SK-N-SH treated with all-trans-retinoic acid at 6 μM for 48 hours (cell line): ENCODE results near the gene AGBL5.

ENCODE experiments used
- ATAC-seq: fragments of 200-7000 bp; cut with Tn5 transposase; 3 replicates; pipeline ENCODE4 v1.9.1; 2020; ENCODE audit warnings: mild to moderate bottlenecking, moderate library complexity
- ARNTL ChIP-seq: fragments of 450-650 bp; formaldehyde crosslinking; IDR thresholded peaks from 2 replicates; pipeline ENCODE4 v1.5.0; 2020; ENCODE audit warnings: low read depth, mild to moderate bottlenecking, moderate library complexity, borderline replicate concordance
- BACH2 ChIP-seq: fragments of 250-450 bp; sonication (Bioruptor Pico); IDR thresholded peaks from 2 replicates; pipeline ENCODE4 v1.9.0; 2021; ENCODE audit warnings: mild to moderate bottlenecking, borderline replicate concordance
- CREB5 ChIP-seq: fragments of 250-450 bp; sonication (Bioruptor Pico); IDR thresholded peaks from 2 replicates; pipeline ENCODE4 v1.5.1; 2020; ENCODE audit warnings: low read depth, mild to moderate bottlenecking, moderate library complexity
- CSDC2 ChIP-seq: fragments of 250-450 bp; sonication (Bioruptor Pico); IDR thresholded peaks from 2 replicates; pipeline ENCODE4 v1.5.0; 2020; ENCODE audit warnings: mild to moderate bottlenecking, moderate library complexity
- ESRRG ChIP-seq: fragments of 250-450 bp; sonication (Bioruptor Pico); IDR thresholded peaks from 2 replicates; pipeline ENCODE4 v1.6.1; 2021; ENCODE audit warnings: mild to moderate bottlenecking
- GLIS3 ChIP-seq: fragments of 250-450 bp; sonication (Bioruptor Pico); IDR thresholded peaks from 2 replicates; pipeline ENCODE4 v1.5.0; 2020; ENCODE audit warnings: mild to moderate bottlenecking, moderate library complexity
- ISL1 ChIP-seq: fragments of 250-450 bp; sonication (Bioruptor Pico); IDR thresholded peaks from 2 replicates; pipeline ENCODE4 v2.1.2; 2022; ENCODE audit warnings: mild to moderate bottlenecking, moderate library complexity
- OSR1 ChIP-seq: fragments of 250-450 bp; sonication (Bioruptor Pico); IDR thresholded peaks from 2 replicates; pipeline ENCODE4 v1.8.0; 2022; ENCODE audit warnings: moderate library complexity, mild to moderate bottlenecking, inconsistent platforms
- POU6F1 ChIP-seq: fragments of 250-450 bp; sonication (Bioruptor Pico); IDR thresholded peaks from 2 replicates; pipeline ENCODE4 v1.8.0; 2021; ENCODE audit warnings: low read depth, mild to moderate bottlenecking, moderate library complexity, borderline replicate concordance
- PPARA ChIP-seq: fragments of 250-450 bp; sonication (Bioruptor Pico); IDR thresholded peaks from 2 replicates; pipeline ENCODE4 v1.5.0; 2020; ENCODE audit warnings: mild to moderate bottlenecking, borderline replicate concordance
- RARB ChIP-seq: fragments of 250-450 bp; sonication (Bioruptor Pico); IDR thresholded peaks from 2 replicates; pipeline ENCODE4 v1.8.0; 2021; ENCODE audit warnings: mild to moderate bottlenecking, moderate library complexity
- TCF4 ChIP-seq: fragments of 250-450 bp; sonication (Bioruptor Pico); IDR thresholded peaks from 2 replicates; pipeline ENCODE4 v1.8.0; 2021; ENCODE audit warnings: mild to moderate bottlenecking, moderate library complexity, borderline replicate concordance
- TOX ChIP-seq: fragments of 250-450 bp; sonication (Bioruptor Pico); IDR thresholded peaks from 2 replicates; pipeline ENCODE4 v1.8.0; 2021; ENCODE audit warnings: mild to moderate bottlenecking, moderate library complexity, borderline replicate concordance
- ZC3H10 ChIP-seq: fragments of 250-450 bp; sonication (Bioruptor Pico); IDR thresholded peaks from 2 replicates; pipeline ENCODE4 v1.5.1; 2021; ENCODE audit warnings: mild to moderate bottlenecking, moderate library complexity
- ZFP3 ChIP-seq: fragments of 250-450 bp; sonication (Bioruptor Pico); IDR thresholded peaks from 2 replicates; pipeline ENCODE4 v1.5.0; 2020; ENCODE audit warnings: mild to moderate bottlenecking, moderate library complexity
- ZFP30 ChIP-seq: fragments of 450-650 bp; formaldehyde crosslinking; IDR thresholded peaks from 2 replicates; pipeline ENCODE4 v1.5.0; 2022; ENCODE audit warnings: mild to moderate bottlenecking, moderate library complexity
- ZNF70 ChIP-seq: fragments of 450-650 bp; formaldehyde crosslinking; IDR thresholded peaks from 2 replicates; pipeline ENCODE4 v1.5.0; 2020; ENCODE audit warnings: mild to moderate bottlenecking, moderate library complexity
- ZNF8 ChIP-seq: fragments of 450-650 bp; formaldehyde crosslinking; IDR thresholded peaks from 2 replicates; pipeline ENCODE4 v1.5.0; 2020; ENCODE audit warnings: mild to moderate bottlenecking, moderate library complexity
- TF ChIP-seq, protein P1 (sequence below): fragments of 250-450 bp; sonication (Bioruptor Pico); IDR thresholded peaks from 2 replicates; pipeline ENCODE4 v1.5.1; 2021; ENCODE audit warnings: mild to moderate bottlenecking, moderate library complexity
- TF ChIP-seq, protein P2 (sequence below): fragments of 250-450 bp; sonication (Bioruptor Pico); IDR thresholded peaks from 2 replicates; pipeline ENCODE4 v1.8.0; 2020; ENCODE audit warnings: mild to moderate bottlenecking, moderate library complexity, borderline replicate concordance

The AGBL5 gene

GRCh38 chr2:27009083-27009482, 42.4 kb upstream of the AGBL5 start (continued):
- TF ChIP-seq, protein P1, sequence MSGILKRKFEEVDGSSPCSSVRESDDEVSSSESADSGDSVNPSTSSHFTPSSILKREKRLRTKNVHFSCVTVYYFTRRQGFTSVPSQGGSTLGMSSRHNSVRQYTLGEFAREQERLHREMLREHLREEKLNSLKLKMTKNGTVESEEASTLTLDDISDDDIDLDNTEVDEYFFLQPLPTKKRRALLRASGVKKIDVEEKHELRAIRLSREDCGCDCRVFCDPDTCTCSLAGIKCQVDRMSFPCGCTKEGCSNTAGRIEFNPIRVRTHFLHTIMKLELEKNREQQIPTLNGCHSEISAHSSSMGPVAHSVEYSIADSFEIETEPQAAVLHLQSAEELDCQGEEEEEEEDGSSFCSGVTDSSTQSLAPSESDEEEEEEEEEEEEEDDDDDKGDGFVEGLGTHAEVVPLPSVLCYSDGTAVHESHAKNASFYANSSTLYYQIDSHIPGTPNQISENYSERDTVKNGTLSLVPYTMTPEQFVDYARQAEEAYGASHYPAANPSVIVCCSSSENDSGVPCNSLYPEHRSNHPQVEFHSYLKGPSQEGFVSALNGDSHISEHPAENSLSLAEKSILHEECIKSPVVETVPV (CRISPR knock-in tag) = no peak
- no peak for TF ChIP-seq ZNF70 (CRISPR knock-in tag)
- no peak for TF ChIP-seq ZC3H10 (CRISPR knock-in tag)
- TF ChIP-seq, all 23 proteins: peak for 0

DNA sequence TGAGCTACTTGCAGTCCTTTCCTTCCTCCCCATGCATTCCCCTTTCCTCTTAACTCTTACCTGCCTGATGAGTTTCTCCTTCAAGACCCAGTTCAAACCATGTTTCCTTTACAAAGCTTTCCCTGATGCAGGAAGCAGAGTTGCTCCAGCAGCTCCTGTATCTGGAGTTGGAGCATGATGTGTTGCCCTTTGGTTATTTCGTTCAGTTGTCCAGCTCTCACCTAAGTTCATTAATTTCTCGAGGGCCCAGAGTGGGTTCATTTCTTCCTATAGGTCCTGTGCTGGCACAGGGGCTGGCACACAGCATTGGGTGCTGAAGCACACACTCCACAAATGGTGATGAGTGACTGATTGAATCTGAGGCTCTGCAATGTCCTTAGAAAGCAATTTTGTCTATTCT, 41.8 kb upstream of the AGBL5 start:
- no peak for TF ChIP-seq ISL1
- no peak for TF ChIP-seq CREB5 (CRISPR knock-in tag)
- no peak for TF ChIP-seq TCF4 (CRISPR knock-in tag)
- TF ChIP-seq, protein P2, sequence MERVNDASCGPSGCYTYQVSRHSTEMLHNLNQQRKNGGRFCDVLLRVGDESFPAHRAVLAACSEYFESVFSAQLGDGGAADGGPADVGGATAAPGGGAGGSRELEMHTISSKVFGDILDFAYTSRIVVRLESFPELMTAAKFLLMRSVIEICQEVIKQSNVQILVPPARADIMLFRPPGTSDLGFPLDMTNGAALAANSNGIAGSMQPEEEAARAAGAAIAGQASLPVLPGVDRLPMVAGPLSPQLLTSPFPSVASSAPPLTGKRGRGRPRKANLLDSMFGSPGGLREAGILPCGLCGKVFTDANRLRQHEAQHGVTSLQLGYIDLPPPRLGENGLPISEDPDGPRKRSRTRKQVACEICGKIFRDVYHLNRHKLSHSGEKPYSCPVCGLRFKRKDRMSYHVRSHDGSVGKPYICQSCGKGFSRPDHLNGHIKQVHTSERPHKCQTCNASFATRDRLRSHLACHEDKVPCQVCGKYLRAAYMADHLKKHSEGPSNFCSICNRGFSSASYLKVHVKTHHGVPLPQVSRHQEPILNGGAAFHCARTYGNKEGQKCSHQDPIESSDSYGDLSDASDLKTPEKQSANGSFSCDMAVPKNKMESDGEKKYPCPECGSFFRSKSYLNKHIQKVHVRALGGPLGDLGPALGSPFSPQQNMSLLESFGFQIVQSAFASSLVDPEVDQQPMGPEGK = no peak
- TF ChIP-seq, all 23 proteins: peak for 0
- ATAC-seq = no peak

GRCh38 chr2:27010139-27010538, 41.3 kb upstream of the AGBL5 start:
- TF ChIP-seq TCF4 (CRISPR knock-in tag) = no peak
- TF ChIP-seq, protein P2 = no peak
- TF ChIP-seq PPARA (CRISPR knock-in tag) = no peak
- no peak for TF ChIP-seq GLIS3
- TF ChIP-seq RARB (CRISPR knock-in tag) = no peak
- no peak for TF ChIP-seq ZC3H10 (CRISPR knock-in tag)
- no peak for TF ChIP-seq ESRRG (CRISPR knock-in tag)
- TF ChIP-seq TOX (CRISPR knock-in tag) = no peak
- TF ChIP-seq CSDC2 (CRISPR knock-in tag) = no peak
- no peak for TF ChIP-seq ZNF70 (CRISPR knock-in tag)
- TF ChIP-seq ZNF8 (CRISPR knock-in tag) = no peak
- no peak for ATAC-seq

GRCh38 chr2:27013738-27014137, 37.7 kb upstream of the AGBL5 start:
- TF ChIP-seq ZFP3 (CRISPR knock-in tag) (no peak), ZNF70 (CRISPR knock-in tag) (no peak), GLIS3 (no peak), RARB (CRISPR knock-in tag) (no peak), CREB5 (CRISPR knock-in tag) (no peak)
- no peak for ATAC-seq

- ATAC-seq = no peak; the same call in 2 of the 3 replicates
- TF ChIP-seq CSDC2 (CRISPR knock-in tag) (no peak), ESRRG (CRISPR knock-in tag) (no peak), TCF4 (CRISPR knock-in tag) (no peak), POU6F1 (no peak), ISL1 (no peak), GLIS3 (no peak), ZNF70 (CRISPR knock-in tag) (no peak), CREB5 (CRISPR knock-in tag) (no peak), ZC3H10 (CRISPR knock-in tag) (no peak), BACH2 (CRISPR knock-in tag) (no peak), PPARA (CRISPR knock-in tag) (no peak), TOX (CRISPR knock-in tag) (no peak), OSR1 (CRISPR knock-in tag) (no peak), ZFP30 (CRISPR knock-in tag) (no peak), ZNF8 (CRISPR knock-in tag) (no peak), ARNTL (CRISPR knock-in tag) (no peak)
- TF ChIP-seq, protein P1 (CRISPR knock-in tag) = no peak
Measured at GRCh38 chr2:27014771-27015433, 36.6 kb upstream of the AGBL5 start.
